Measurements from ENCODE around the gene KCNH1. TPM values are rescaled to one million over a fixed set of nuclear protein-coding genes. Genes with fewer than 3 reads are reported as not detected.

KCNH1 gene
- total and polyA plus RNA-seq, 2 of the 4 experiments (the other 2 are of a cell fraction): 0.27 to 0.54 TPM

DNA sequence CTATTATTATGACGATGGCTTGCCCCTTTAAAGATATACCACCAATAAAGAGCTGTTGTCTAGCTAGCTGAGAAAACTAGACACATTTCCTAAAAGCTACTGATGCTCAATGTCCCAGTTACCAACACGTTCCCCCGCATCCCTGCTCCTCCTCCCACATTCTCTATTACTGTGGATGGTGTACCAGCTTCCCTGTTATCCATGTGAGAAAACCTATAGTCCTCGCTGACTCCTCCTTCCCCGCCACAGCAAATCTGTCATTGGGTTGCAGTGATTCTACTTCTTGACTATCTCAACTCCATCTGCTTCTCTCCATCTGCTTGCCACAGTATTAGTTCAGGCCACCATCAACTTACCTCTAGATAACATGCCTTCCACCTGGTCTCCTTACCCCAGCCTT is 337.5 kb downstream of the KCNH1 start:
- intact Hi-C loops (cut with micrococcal nuclease) (no loop called here), dilution Hi-C loops (cut with HindIII; ENCODE audit: low sequenced_read_pairs, unreplicated experiment) (no loop called here), in situ Hi-C loops (cut with MboI; ENCODE audit: low sequenced_read_pairs) (no loop called here)
- Histone ChIP-seq H4K5ac (ENCODE audit: low read depth, low read length) (no peak overlapping the region), H3K4me2 (ENCODE audit: low read depth, low read length) (no peak overlapping the region), H3K9me1 (ENCODE audit: insufficient read depth, low read length) (no peaks in the 10 kb centered on the region), H2BK20ac (ENCODE audit: low read depth, low read length) (no peak overlapping the region), H3K23ac (ENCODE audit: low read depth, low read length) (no peak overlapping the region), H2BK5ac (ENCODE audit: low read depth, low read length, poor library complexity, severe bottlenecking) (no peak overlapping the region), H3K79me1 (ENCODE audit: low read depth in 1 of 2, low read length in 2 of 2) (no peaks in the 10 kb centered on the region; a peak in 1 of 4 replicates), H3K9ac (ENCODE audit: low read depth, low read length) (no peak overlapping the region), H4K91ac (ENCODE audit: insufficient read depth, low read depth, low read length) (no peak overlapping the region), H3K9me3 (ENCODE audit: control insufficient read depth, insufficient read depth, low read length) (no peaks in the 10 kb centered on the region), H3K4me3 (ENCODE audit: insufficient read depth, low read depth, low read length) (no peak overlapping the region), H2AK9ac (replicated peaks; ENCODE audit: low read depth, low read length, poor library complexity) (no peak overlapping the region), H2BK15ac (ENCODE audit: low read depth, low read length) (no peak overlapping the region), H4K20me1 (ENCODE audit: insufficient read depth, low read length) (no peaks in the 10 kb centered on the region), H4K8ac (ENCODE audit: low read depth in 2 of 2, low read length in 2 of 2) (no peak overlapping the region), H3K27me3 (ENCODE audit: control insufficient read depth, insufficient read depth, low read length) (no peaks in the 10 kb centered on the region), H3K18ac (ENCODE audit: low read depth, low read length) (no peak overlapping the region), H2AK5ac (ENCODE audit: low read depth, low read length) (no peak overlapping the region), H3K14ac (replicated peaks; ENCODE audit: low read depth, low read length) (no peak overlapping the region), H2BK120ac (ENCODE audit: low read depth, low read length) (no peak overlapping the region), H3K4ac (ENCODE audit: low read depth, low read length) (no peak overlapping the region), H3K36me3 (ENCODE audit: control insufficient read depth, insufficient read depth, low read length) (no peaks in the 10 kb centered on the region), H3K27ac (ENCODE audit: insufficient read depth, low read length) (no peak overlapping the region), H2AFZ (replicated peaks; ENCODE audit: low read length, poor library complexity) (no peak overlapping the region), H3K56ac (ENCODE audit: extremely low read depth, insufficient read depth, low read length) (no peak overlapping the region), H3K4me1 (ENCODE audit: control insufficient read depth, insufficient read depth, low read length) (no peaks in the 10 kb centered on the region)
- TF ChIP-seq, protein P1, sequence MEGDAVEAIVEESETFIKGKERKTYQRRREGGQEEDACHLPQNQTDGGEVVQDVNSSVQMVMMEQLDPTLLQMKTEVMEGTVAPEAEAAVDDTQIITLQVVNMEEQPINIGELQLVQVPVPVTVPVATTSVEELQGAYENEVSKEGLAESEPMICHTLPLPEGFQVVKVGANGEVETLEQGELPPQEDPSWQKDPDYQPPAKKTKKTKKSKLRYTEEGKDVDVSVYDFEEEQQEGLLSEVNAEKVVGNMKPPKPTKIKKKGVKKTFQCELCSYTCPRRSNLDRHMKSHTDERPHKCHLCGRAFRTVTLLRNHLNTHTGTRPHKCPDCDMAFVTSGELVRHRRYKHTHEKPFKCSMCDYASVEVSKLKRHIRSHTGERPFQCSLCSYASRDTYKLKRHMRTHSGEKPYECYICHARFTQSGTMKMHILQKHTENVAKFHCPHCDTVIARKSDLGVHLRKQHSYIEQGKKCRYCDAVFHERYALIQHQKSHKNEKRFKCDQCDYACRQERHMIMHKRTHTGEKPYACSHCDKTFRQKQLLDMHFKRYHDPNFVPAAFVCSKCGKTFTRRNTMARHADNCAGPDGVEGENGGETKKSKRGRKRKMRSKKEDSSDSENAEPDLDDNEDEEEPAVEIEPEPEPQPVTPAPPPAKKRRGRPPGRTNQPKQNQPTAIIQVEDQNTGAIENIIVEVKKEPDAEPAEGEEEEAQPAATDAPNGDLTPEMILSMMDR (conservative IDR thresholded peaks at IDR 0.05; ENCODE audit: low read depth, low read length): no peak
- TF ChIP-seq RFX5 (IDR thresholded peaks at IDR 0.05; ENCODE audit: low read depth, low read length): no peak
- no peak for TF ChIP-seq MXI1 (IDR thresholded peaks at IDR 0.05; ENCODE audit: borderline replicate concordance, low read depth, low read length)
- no peak for TF ChIP-seq POLR2A (IDR thresholded peaks at IDR 0.05; ENCODE audit: low read depth, low read length)
- TF ChIP-seq, protein P2, sequence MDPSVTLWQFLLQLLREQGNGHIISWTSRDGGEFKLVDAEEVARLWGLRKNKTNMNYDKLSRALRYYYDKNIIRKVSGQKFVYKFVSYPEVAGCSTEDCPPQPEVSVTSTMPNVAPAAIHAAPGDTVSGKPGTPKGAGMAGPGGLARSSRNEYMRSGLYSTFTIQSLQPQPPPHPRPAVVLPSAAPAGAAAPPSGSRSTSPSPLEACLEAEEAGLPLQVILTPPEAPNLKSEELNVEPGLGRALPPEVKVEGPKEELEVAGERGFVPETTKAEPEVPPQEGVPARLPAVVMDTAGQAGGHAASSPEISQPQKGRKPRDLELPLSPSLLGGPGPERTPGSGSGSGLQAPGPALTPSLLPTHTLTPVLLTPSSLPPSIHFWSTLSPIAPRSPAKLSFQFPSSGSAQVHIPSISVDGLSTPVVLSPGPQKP (IDR thresholded peaks at IDR 0.05; ENCODE audit: borderline replicate concordance, low read depth, low read length): no peak
- no peak for TF ChIP-seq MAFK (IDR thresholded peaks at IDR 0.05; ENCODE audit: low read depth, low read length)
- TF ChIP-seq CHD1 (IDR thresholded peaks at IDR 0.05; ENCODE audit: low read depth, low read length): no peak
- TF ChIP-seq SMC3 (IDR thresholded peaks at IDR 0.05; ENCODE audit: low read depth, low read length): no peak
- TF ChIP-seq RAD21 (IDR thresholded peaks at IDR 0.05; ENCODE audit: low read length): no peak
- TF ChIP-seq FOS (IDR thresholded peaks at IDR 0.05; ENCODE audit: low read depth, low read length): no peak
- no peak for TF ChIP-seq NFE2L2 (IDR thresholded peaks at IDR 0.05; ENCODE audit: low read depth, low read length)
- no peak for TF ChIP-seq CEBPB (IDR thresholded peaks at IDR 0.05; ENCODE audit: low read depth, low read length)
- no peak for TF ChIP-seq BHLHE40 (IDR thresholded peaks at IDR 0.05; ENCODE audit: low read depth, low read length)
- no peak for TF ChIP-seq MAZ (IDR thresholded peaks at IDR 0.05; ENCODE audit: borderline replicate concordance, low read depth, low read length)
- TF ChIP-seq, protein P3, sequence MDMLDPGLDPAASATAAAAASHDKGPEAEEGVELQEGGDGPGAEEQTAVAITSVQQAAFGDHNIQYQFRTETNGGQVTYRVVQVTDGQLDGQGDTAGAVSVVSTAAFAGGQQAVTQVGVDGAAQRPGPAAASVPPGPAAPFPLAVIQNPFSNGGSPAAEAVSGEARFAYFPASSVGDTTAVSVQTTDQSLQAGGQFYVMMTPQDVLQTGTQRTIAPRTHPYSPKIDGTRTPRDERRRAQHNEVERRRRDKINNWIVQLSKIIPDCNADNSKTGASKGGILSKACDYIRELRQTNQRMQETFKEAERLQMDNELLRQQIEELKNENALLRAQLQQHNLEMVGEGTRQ (IDR thresholded peaks at IDR 0.05; ENCODE audit: low read depth, low read length): no peak
- no peak for TF ChIP-seq RCOR1 (IDR thresholded peaks at IDR 0.05; ENCODE audit: insufficient replicate concordance, low read length)
- WGBS, 2 experiments (ENCODE audit: extremely low coverage in 2 of 2, insufficient read length in 1 of 2): 100% methylated on average over 2 of the region's 5 CpGs; no CpG with 5 or more reads in 1 of the 2 experiments
- ChIA-PET POLR2A (ENCODE audit: unreplicated experiment) (no interaction called here), CTCF (no interaction called here)
- BruUV-seq (replicated peaks): no TSS peak
- no peak for ATAC-seq (ENCODE audit: low read depth)
- DNase-seq: no peak
